GM13976 (cell line): ENCODE measurements around the gene SUSD3.

Source experiments
- DNase-seq: peaks from one replicate; pipeline ENCODE4 v3.0.0; 2012; ENCODE audit warnings: low spot score
- CTCF ChIP-seq: IDR thresholded peaks from 2 replicates; pipeline ENCODE4 v1.5.1; 2012; ENCODE audit warnings: borderline replicate concordance, mild to moderate bottlenecking; ENCODE audit not compliant: insufficient read depth; ENCODE audit errors: extremely low read depth, missing control alignments, control extremely low read depth
- in situ Hi-C: fragments of 300-500 bp; cut with MboI; formaldehyde crosslinking; loops from one replicate; pipeline ENCODE4 v1.12.0; 2022; ENCODE audit warnings: low sequenced_read_pairs, mixed read lengths, inconsistent platforms; ENCODE audit not compliant: unreplicated experiment

SUSD3 gene

DNA sequence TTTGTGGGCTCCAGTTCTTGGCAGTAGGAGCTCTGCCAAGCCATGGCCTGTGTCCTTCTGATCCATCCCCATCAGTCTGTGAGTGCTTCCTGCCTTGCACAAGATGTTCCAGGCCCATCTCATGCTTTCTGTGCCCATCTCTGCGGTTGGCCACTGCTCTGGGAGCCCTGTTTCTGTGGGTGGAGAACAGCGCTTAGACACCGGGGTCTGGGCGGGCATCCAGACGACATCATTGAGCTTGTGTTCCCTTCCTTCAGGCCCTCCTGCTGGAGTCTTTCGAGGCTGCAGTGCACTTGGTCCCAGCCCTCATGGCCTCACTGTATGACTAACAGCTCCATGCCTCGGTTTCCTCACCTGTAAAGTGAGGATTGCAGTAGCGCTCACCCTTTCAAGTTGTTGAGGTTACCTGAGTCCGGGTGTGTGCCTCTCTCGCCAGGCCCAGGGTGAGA, 22.6 kb downstream of the SUSD3 start:
- in situ Hi-C loops, result no loop called here
- DNase-seq, result no peak

DNA sequence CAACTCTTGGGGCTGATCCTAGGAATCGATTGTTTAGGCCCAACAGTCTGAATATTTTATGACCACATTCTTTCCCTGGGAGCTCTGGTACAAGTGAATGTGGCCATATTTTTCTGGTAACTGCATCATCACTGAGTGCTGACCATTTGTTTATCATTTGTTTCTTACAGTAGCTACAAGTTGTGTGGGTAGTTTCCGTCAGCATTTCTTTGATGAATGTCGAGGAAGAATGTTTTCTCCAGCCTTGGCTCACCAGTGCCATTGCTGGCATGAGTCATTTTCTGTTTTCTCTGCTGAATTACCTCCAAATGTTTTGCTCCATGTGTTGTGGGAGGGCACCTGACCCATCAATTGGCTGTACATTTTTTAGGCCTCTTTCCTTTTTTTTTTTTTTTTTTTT, 23.4 kb downstream of the SUSD3 start:
- in situ Hi-C loops, result no loop called here
- TF ChIP-seq CTCF, result no peak
- no peak for DNase-seq

More for the DNA sequence above, 22.6 kb downstream of the SUSD3 start:
- no peak for TF ChIP-seq CTCF

DNA sequence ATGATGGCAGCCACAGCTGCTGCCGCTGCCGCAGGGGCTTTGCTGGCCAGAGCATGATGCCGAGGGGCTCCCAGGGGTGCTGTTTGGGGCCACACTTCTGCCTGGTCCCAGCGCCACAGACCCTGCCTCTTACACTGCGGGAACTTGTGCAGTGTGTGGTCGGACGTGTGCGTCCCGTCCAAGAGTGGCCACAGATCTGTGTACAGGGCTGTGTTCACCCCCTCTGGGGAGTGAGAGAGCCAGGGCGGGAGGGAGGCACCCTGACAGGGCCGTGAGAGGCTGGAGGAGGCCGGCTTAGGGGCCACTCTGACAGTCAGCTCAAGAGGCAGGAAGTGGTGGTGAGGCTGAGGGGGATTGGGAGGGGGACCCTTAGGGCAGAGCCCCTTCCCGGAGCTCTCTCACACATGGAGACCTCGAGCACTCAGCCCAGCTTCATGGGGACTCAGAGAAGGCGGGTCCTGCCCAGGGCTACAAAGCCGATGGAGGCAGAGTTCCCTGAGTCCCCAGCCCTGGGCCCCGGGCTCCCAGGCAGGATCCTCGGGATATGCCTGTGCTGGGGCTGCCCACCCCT, 24.4 kb downstream of the SUSD3 start:
- in situ Hi-C loops, result no loop called here
- TF ChIP-seq CTCF, result no peak
- no peak for DNase-seq

GRCh38 chr9:93083592-93084470, 25.3 kb downstream of the SUSD3 start:
- in situ Hi-C loops, result no loop called here
- DNase-seq, result no peak
- no peak for TF ChIP-seq CTCF

DNA sequence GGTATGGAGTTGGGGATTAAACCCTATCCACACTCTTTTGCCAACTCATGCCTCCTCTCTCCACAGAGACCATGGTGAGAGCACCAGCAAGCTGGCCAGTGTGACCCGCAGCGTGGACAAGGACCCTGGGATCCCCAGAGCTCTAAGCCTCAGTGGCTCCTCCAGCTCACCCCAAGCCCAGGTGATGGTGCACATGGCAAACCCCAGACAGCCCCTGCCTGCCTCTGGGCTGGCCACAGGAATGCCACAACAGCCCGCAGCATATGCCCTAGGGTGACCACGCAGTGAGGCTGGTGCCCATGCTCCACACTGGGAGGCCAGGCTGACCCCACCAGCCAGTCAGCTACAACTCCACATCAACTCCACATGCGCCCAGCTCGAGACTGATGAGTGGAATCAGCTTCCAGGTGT, 26.0 kb downstream of the SUSD3 start:
- no peak for TF ChIP-seq CTCF
- in situ Hi-C loops, result no loop called here
- DNase-seq, result no peak

DNA sequence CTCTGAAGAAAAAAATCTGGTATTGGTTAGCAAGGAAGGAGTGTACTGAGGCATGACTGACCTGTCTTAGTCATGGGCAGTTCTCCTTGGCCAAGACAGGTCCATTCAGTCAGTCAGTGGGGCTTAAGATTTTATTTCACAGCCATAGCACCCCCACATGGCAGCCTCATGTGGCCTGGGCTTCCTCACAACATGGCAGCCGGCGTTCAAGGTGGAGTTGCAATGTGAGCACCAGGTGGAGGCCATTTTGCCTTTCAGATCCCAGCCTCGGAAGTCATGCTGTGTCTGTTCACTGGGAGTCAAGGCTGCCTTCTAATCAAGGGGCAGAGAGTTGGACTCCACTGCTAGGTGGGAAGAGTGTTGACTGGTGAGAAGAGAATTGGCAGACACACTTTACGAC, 27.2 kb downstream of the SUSD3 start:
- DNase-seq, result no peak
- TF ChIP-seq CTCF, result no peak
- in situ Hi-C loops, result no loop called here
